AG04450 (cell line): Measurements from ENCODE around the gene TMEM126B. TPM values are rescaled to one million over a fixed set of nuclear protein-coding genes. Genes with fewer than 3 reads are reported as not detected.

Source experiments
- CTCF ChIA-PET: fragments of 300-600, 350-600 bp; formaldehyde crosslinking; extraction: SDS; loops from one replicate; lab custom pipeline; 2022; ENCODE audit warnings: antibody characterized with exemption, inconsistent platforms; lab: Charles Lee
- POLR2A ChIA-PET: fragments of 350-600 bp; formaldehyde crosslinking; extraction: SDS; loops from one replicate; lab custom pipeline; 2021; ENCODE audit warnings: antibody characterized with exemption, inconsistent platforms; lab: Yijun Ruan, JAX
- DNase-seq: peaks from one replicate; pipeline ENCODE4 v3.0.0-alpha.2; 2011; ENCODE audit warnings: low read depth, low spot score
- H3K27ac ChIP-seq: one replicate; pipeline ENCODE4 v1.5.1; 2012; ENCODE audit warnings: low read depth, low read length, control low read depth
- H3K27me3 ChIP-seq: one replicate; pipeline ENCODE4 v1.6.0; 2012; ENCODE audit warnings: low read length; ENCODE audit not compliant: control insufficient read depth, insufficient read depth
- H3K4me3 ChIP-seq: 2 replicates; pipeline ENCODE4 v1.5.1; 2011; ENCODE audit warnings: mild to moderate bottlenecking, low read depth, low read length, control low read depth
- H3K9me3 ChIP-seq: 2 replicates; pipeline ENCODE4 v1.5.1; 2012; ENCODE audit warnings: low read length; ENCODE audit not compliant: control insufficient read depth, insufficient read depth
- polyA plus RNA-seq: library from polyadenylated mRNA; depleted of rRNA; stranded (reverse); fragments of >200 nt; gene quantifications from 2 replicates; pipeline ENCODE4 v1.2.3, GENCODE V29; 2011; rRNA removed
- TF ChIP-seq, protein P1 (sequence below): IDR thresholded peaks from 2 replicates; pipeline ENCODE4 v1.5.1; 2011; ENCODE audit warnings: low read depth, low read length, control low read depth, inconsistent platforms

The TMEM126B gene
- polyA plus RNA-seq, 1 experiment, result 86.2 TPM

DNA sequence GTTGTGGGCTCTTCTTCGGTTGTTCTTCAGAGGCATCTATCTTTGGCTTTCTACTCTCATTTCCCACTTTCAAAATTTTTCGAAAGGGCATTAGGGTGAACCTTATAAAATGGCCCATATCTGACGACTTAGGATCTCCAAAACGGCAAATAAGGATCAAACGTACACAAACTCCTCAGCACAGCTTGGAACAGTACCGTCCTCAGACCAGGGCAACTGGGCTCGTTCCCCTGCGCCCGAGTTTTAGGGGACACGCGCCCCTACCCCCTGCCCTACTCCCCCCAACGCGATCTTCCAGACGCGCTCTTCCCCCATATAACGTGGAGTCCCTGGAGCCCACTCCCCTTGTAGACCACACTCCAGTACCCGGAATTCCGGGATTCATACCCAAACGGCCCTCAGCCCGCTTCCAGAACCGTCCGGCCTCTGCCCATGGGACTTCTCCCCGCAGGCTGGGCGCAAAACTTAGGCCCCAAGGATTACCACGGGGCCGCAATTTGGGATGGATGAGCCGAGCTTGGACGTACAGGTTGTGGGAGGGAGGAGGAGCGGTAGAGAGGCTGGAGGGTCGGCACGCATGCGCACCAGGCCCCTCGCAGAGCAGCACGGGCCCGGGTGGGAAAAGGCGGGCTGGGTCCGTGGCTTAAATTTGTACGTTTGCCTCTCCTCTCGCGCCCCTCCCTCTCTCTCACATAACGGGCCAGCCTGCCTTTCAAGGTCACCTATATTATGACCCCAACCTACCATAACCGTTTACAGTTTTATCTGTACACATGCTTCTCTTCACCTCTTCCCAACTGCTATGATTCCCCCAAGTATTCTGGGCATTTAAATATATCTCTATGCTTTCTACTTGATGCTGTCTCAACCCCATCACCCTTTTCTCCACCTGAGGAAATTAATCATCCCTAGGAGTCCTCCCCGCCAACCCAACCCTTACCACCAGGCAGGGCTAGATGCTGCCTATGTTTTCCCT, 54.2 kb downstream of the TMEM126B start:
- CTCF ChIA-PET, result interaction anchor here (0.6 kb wide), 1 partner anchor 146 kb away, joined by 3 read pairs; no protein-coding TSS in a partner anchor

DNA sequence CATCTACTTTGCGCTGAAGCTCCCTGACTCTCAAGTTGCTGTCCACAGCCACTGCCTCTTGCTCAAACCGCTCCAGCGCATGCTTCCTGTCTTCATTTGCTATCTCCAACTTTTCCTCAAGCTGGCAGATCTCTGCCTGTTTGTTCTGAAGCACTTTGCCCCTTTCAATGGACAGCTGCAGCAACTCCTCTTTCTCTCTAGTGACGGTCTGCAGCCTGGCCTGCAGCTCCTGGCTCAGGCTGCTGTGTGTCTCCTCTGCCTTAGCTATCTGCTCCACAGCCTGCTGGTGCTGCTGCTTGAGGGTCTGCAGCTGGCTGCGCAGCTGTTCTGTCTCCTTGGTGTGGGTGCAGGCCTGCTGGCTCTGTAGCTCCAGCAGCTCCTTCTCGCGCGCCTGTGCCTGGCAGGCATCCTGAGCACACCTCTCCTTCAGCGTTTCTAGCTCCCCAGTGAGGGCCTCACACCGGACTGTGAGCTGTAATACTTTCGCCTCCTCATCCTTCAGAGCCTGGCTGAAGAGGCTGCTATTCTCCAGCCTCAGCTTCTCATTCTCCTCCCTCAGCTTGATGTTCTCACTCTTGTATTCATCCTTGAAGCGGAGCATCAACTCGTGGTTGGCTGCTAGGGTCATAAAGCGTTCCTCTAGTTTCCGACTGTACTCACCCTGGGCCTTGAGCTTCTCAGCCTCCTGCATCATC, 56.9 kb downstream of the TMEM126B start:
- Histone ChIP-seq H3K9me3 (no peaks in the 10 kb centered on the region), H3K27me3 (no peaks in the 10 kb centered on the region), H3K27ac (peak overlapping the region; percentile 80), H3K4me3 (peak overlapping the region; percentile 69)
- ChIA-PET POLR2A (interaction anchor here (0.5 to 2.7 kb wide), 16 partner anchors 14 to 617 kb away, joined by 3 to 43 read pairs (median 6); partner anchors contain the start of genes CCDC83, CREBZF, DLG2 and TMEM126A), CTCF (interaction anchor here (0.5 to 2.2 kb wide), 8 partner anchors 10 to 357 kb away, joined by 3 to 11 read pairs (median 5); partner anchors contain the start of genes CCDC83 and CREBZF)
- DNase-seq, result peak; percentile 55
- TF ChIP-seq, protein P1, sequence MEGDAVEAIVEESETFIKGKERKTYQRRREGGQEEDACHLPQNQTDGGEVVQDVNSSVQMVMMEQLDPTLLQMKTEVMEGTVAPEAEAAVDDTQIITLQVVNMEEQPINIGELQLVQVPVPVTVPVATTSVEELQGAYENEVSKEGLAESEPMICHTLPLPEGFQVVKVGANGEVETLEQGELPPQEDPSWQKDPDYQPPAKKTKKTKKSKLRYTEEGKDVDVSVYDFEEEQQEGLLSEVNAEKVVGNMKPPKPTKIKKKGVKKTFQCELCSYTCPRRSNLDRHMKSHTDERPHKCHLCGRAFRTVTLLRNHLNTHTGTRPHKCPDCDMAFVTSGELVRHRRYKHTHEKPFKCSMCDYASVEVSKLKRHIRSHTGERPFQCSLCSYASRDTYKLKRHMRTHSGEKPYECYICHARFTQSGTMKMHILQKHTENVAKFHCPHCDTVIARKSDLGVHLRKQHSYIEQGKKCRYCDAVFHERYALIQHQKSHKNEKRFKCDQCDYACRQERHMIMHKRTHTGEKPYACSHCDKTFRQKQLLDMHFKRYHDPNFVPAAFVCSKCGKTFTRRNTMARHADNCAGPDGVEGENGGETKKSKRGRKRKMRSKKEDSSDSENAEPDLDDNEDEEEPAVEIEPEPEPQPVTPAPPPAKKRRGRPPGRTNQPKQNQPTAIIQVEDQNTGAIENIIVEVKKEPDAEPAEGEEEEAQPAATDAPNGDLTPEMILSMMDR, result no peak

More for the DNA sequence above, 54.2 kb downstream of the TMEM126B start:
- POLR2A ChIA-PET, result interaction anchor here (1.0 kb wide), 1 partner anchor 18 kb away, joined by 3 read pairs; the partner anchor contains the start of gene CREBZF
- Histone ChIP-seq H3K9me3 (no peaks in the 10 kb centered on the region), H3K4me3 (peak overlapping the region; percentile 70), H3K27me3 (no peaks in the 10 kb centered on the region), H3K27ac (no peak overlapping the region)
- TF ChIP-seq, protein P1, result no peak
- DNase-seq, result peak; percentile 32

DNA sequence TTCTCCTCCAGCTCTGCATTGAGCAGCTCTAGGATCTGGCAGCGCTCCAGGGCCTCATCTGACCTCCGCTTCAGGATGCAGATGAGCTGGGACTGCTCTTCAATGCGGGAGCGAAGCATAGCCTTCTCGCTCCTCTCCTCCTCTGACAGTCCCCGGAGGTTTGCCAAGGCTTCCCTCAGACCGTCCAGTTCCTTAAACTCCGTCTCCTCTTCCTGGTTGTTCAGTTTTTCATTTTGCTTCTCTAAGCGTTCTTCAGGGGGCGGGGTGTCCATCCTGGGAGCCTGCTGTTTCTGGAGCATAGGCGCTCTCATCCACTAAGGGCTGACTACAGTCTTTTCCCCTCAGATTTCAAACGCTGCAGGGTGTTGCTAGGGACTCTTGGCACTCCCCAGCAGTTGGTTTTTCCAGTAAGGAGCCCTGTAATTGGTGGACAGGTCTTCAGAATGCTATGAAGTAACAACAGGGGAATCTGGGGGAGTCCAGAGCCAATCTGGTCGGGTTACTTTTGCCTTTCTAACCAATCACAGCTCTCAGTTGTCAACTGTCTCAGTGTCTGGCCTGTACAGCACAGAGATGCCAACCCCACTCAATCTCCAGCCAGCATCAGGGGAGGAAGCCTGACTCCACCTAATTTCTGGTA, 57.5 kb downstream of the TMEM126B start, which contains the start of gene CCDC89:
Gene CCDC89, minus strand, starts transcription at position 376 of the 640 bp plus-strand sequence. Its CDS starts 65 bp downstream, at position 311.
- no peaks in the 10 kb centered on the region for H3K9me3 ChIP-seq
- ChIA-PET POLR2A (interaction anchor here (0.9 to 2.7 kb wide), 14 partner anchors 10 to 617 kb away, joined by 3 to 43 read pairs (median 6); partner anchors contain the start of genes CCDC83, CREBZF, DLG2 and TMEM126A), CTCF (interaction anchor here (0.5 to 2.2 kb wide), 10 partner anchors 10 to 607 kb away, joined by 3 to 11 read pairs (median 4); partner anchors contain the start of genes CCDC83 and CREBZF)
- TF ChIP-seq, protein P1, result no peak
- no peaks in the 10 kb centered on the region for H3K27me3 ChIP-seq
- peak within 1 kb of the TSS; percentile 69 for H3K4me3 ChIP-seq
- peak within 1 kb of the TSS; percentile 80 for H3K27ac ChIP-seq
- peak; percentile 97 for DNase-seq

Other genes starting within 250 kb of the TMEM126B start
- gene DLG2, start 1.2 kb upstream of the TMEM126B start, polyA plus RNA-seq, result 0.68 and 0.72 TPM in 2 replicates
- gene TMEM126A, start 19.4 kb downstream of the TMEM126B start, polyA plus RNA-seq, result 65.2 and 104 TPM in 2 replicates
- gene CREBZF, start 36.5 kb downstream of the TMEM126B start, polyA plus RNA-seq, result 19.3 and 25.0 TPM in 2 replicates
- 2.5 and 2.7 TPM in 2 replicates for gene CCDC89, start 57.6 kb downstream of the TMEM126B start, polyA plus RNA-seq
- 122 and 169 TPM in 2 replicates for gene SYTL2, start 182.5 kb downstream of the TMEM126B start, polyA plus RNA-seq
- not detected in 2 replicates for gene CCDC83, start 226.8 kb downstream of the TMEM126B start, polyA plus RNA-seq